OCI-LY7 (cell line): ENCODE measurements around the gene ZNF804A. TPM values are rescaled to one million over a fixed set of nuclear protein-coding genes. Genes with fewer than 3 reads are reported as not detected.
A peak's percentile ranks its signal among the peaks of the same experiment; 100 is the strongest.

Source experiments
- BruUV-seq: library from RNA; stranded (reverse); fragments of 400-500 nt; replicated peaks from 2 replicates; lab custom pipeline; 2021; lab: Mats Ljungman, UMichigan
- CTCF ChIA-PET: fragments of 300-600 bp; sonication (Branson Sonifier 250); formaldehyde crosslinking; loops from one replicate; lab custom pipeline; 2022; ENCODE audit warnings: antibody characterized with exemption; ENCODE audit not compliant: unreplicated experiment; lab: Charles Lee
- POLR2A ChIA-PET: fragments of 300-600 bp; sonication (Branson Sonifier 250); formaldehyde crosslinking; loops from one replicate; lab custom pipeline; 2022; ENCODE audit warnings: antibody characterized with exemption; lab: Charles Lee
- DNase-seq: peaks from one replicate; pipeline ENCODE4 v3.0.0-alpha.2; 2015; ENCODE audit warnings: low spot score
- H2AFZ ChIP-seq: fragments of 200-600 bp; sonication (generic), shearing (Covaris generic); 2 replicates; pipeline ENCODE4 v1.6.1; 2014; ENCODE audit warnings: mild to moderate bottlenecking, antibody characterized with exemption, low read length, moderate library complexity
- H3K27ac ChIP-seq: fragments of 200-600 bp; sonication (generic); 2 replicates; pipeline ENCODE4 v1.5.1; 2014; ENCODE audit warnings: mixed run types, low read depth, mild to moderate bottlenecking, moderate library complexity, low read length, inconsistent platforms; ENCODE audit not compliant: poor library complexity, severe bottlenecking
- H3K36me3 ChIP-seq: fragments of 200-600 bp; sonication (generic); 2 replicates; pipeline ENCODE4 v1.6.1; 2014; ENCODE audit warnings: mild to moderate bottlenecking, antibody characterized with exemption, low read length, moderate library complexity, mixed read lengths; ENCODE audit not compliant: insufficient read depth
- H3K4me1 ChIP-seq: fragments of 200-600 bp; sonication (generic); 2 replicates; pipeline ENCODE4 v1.5.1; 2014; ENCODE audit warnings: mild to moderate bottlenecking, low read length; ENCODE audit not compliant: insufficient read depth, poor library complexity, severe bottlenecking
- H3K4me2 ChIP-seq: fragments of 200-600 bp; sonication (generic); 2 replicates; pipeline ENCODE4 v1.6.1; 2014; ENCODE audit warnings: mild to moderate bottlenecking, low read length
- H3K4me3 ChIP-seq: fragments of 200-600 bp; sonication (generic); 2 replicates; pipeline ENCODE4 v1.5.1; 2014; ENCODE audit warnings: mild to moderate bottlenecking, low read depth, low read length; ENCODE audit not compliant: poor library complexity, severe bottlenecking
- H3K79me2 ChIP-seq: fragments of 200-600 bp; sonication (generic); 2 replicates; pipeline ENCODE4 v1.6.1; 2016; ENCODE audit warnings: low read depth, mild to moderate bottlenecking, low read length, moderate library complexity, mixed read lengths; ENCODE audit not compliant: insufficient read depth
- H3K9me2 ChIP-seq: fragments of 200-600 bp; sonication (generic); 2 replicates; pipeline ENCODE4 v1.6.1; 2016; ENCODE audit warnings: mild to moderate bottlenecking, low read length, mixed read lengths; ENCODE audit not compliant: insufficient read depth
- H3K9me3 ChIP-seq: fragments of 200-600 bp; sonication (generic); 2 replicates; pipeline ENCODE4 v1.6.1; 2014; ENCODE audit warnings: mild to moderate bottlenecking, mixed run types, low read length, mixed read lengths
- H4K20me1 ChIP-seq: fragments of 200-600 bp; sonication (generic); 2 replicates; pipeline ENCODE4 v1.6.1; 2014; ENCODE audit warnings: mild to moderate bottlenecking, antibody characterized with exemption, low read length, moderate library complexity, mixed read lengths; ENCODE audit not compliant: insufficient read depth
- EZH2phosphoT487 ChIP-seq: fragments of 200-600 bp; sonication (generic); IDR thresholded peaks from 2 replicates; pipeline ENCODE4 v1.6.1; 2018; ENCODE audit warnings: low read depth, borderline replicate concordance, mild to moderate bottlenecking, mixed run types, antibody characterized with exemption, low read length, moderate library complexity, mixed read lengths
- intact Hi-C: fragments of 100-400 bp; cut with micrococcal nuclease; formaldehyde crosslinking; loops from one replicate; pipeline ENCODE4 v1.10.0; 2022; ENCODE audit not compliant: unreplicated experiment
- total RNA-seq, 2 experiments: library from RNA; depleted of rRNA in 1 of 2; stranded (reverse); fragments of >200 nt in 1 of 2; shearing (Covaris generic) in 1 of 2; gene quantifications; 2 replicates each; pipeline ENCODE4 v1.2.3, GENCODE V29; 2014 to 2022
- TF ChIP-seq, protein P1 (sequence below): fragments of 200-600 bp; sonication (generic); conservative IDR thresholded peaks from 2 replicates; pipeline ENCODE4 v1.5.1; 2014; ENCODE audit warnings: mild to moderate bottlenecking, antibody characterized with exemption, low read length, moderate library complexity, mixed read lengths

The ZNF804A gene
- total RNA-seq, 2 experiments from 2014 or later, result 14.4 to 19.9 TPM

GRCh38 chr2:184692141-184692734 is 93.9 kb downstream of the ZNF804A start:
- Histone ChIP-seq H3K27ac (no peak overlapping the region), H3K36me3 (no peaks in the 10 kb centered on the region; the same call in 1 of the 2 replicates), H4K20me1 (peaks cover 14% of the 10 kb centered on the region; the same call in 1 of the 2 replicates), H3K4me2 (0 out of 2 replicates have a peak overlapping the region, but pooled peaks have one; percentile 12), H3K9me2 (no peaks in the 10 kb centered on the region), H3K4me1 (peaks cover 24% of the 10 kb centered on the region), H3K9me3 (no peaks in the 10 kb centered on the region), H3K79me2 (peaks cover 96% of the 10 kb centered on the region), H3K4me3 (no peak overlapping the region), H2AFZ (no peak overlapping the region)
- POLR2A ChIA-PET, result no interaction called here
- TF ChIP-seq, protein P1, sequence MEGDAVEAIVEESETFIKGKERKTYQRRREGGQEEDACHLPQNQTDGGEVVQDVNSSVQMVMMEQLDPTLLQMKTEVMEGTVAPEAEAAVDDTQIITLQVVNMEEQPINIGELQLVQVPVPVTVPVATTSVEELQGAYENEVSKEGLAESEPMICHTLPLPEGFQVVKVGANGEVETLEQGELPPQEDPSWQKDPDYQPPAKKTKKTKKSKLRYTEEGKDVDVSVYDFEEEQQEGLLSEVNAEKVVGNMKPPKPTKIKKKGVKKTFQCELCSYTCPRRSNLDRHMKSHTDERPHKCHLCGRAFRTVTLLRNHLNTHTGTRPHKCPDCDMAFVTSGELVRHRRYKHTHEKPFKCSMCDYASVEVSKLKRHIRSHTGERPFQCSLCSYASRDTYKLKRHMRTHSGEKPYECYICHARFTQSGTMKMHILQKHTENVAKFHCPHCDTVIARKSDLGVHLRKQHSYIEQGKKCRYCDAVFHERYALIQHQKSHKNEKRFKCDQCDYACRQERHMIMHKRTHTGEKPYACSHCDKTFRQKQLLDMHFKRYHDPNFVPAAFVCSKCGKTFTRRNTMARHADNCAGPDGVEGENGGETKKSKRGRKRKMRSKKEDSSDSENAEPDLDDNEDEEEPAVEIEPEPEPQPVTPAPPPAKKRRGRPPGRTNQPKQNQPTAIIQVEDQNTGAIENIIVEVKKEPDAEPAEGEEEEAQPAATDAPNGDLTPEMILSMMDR, result no peak
- TF ChIP-seq EZH2phosphoT487, result no peak
- intact Hi-C loops, result no loop called here
- no TSS peak for BruUV-seq
- peak; percentile 44 for DNase-seq
- CTCF ChIA-PET, result no interaction called here

DNA sequence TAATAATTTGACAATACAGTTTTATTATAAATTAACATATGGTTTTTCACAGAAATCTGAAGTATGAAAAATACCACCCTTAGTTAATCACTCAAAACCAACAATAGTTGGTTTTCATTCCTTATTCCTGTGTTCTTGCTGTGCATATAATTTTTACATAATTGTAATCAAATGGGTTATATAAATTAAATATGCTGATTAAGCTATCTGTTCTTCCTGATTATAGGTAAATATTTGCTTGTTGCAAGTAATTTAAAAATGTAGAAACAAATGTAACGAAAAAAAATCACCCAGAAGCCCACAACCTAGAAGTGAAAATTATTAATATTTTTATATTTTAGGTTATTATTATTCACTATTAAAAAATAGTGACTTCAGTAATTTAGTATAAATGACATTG is 98.3 kb downstream of the ZNF804A start:
- Histone ChIP-seq H3K9me3 (no peaks in the 10 kb centered on the region), H2AFZ (no peak overlapping the region), H3K36me3 (peaks cover 8% of the 10 kb centered on the region), H4K20me1 (peaks cover 14% of the 10 kb centered on the region; the same call in 1 of the 2 replicates), H3K4me2 (no peak overlapping the region), H3K79me2 (peaks cover 93% of the 10 kb centered on the region), H3K9me2 (no peaks in the 10 kb centered on the region), H3K4me1 (peaks cover 23% of the 10 kb centered on the region), H3K4me3 (no peak overlapping the region), H3K27ac (no peak overlapping the region)
- intact Hi-C loops, result no loop called here
- no peak for DNase-seq
- CTCF ChIA-PET, result no interaction called here
- POLR2A ChIA-PET, result interaction anchor here (1.0 to 1.4 kb wide), 2 partner anchors 12 to 37 kb away, joined by 3 read pairs; no protein-coding TSS in a partner anchor
- no TSS peak for BruUV-seq
- TF ChIP-seq EZH2phosphoT487, result no peak
- TF ChIP-seq, protein P1, result no peak

DNA sequence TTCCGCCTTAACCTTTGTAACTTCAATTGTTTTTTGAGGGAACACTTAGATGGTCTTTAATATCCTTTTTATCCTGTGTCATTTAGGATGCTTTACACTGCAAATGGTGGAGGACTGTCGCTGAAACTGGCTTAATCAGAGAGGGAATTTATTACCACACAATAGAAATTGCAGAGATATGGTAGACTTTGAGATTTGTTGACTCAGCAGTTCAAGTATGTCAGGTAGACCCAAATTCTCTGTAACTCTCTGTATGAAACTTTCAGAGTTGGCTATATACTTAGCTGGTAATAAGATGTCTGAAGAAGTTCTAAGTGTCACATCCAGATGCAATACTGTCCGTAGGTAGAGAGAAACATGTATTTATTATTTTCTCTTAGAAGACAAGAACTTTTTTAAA is 100.1 kb downstream of the ZNF804A start:
- ChIA-PET POLR2A (interaction anchor here (0.6 to 1.1 kb wide), 4 partner anchors 8 to 82 kb away, joined by 3 to 5 read pairs (median 4); no protein-coding TSS in a partner anchor), CTCF (no interaction called here)
- peaks cover 8% of the 10 kb centered on the region for H3K36me3 ChIP-seq

More for the DNA sequence above, 100.1 kb downstream of the ZNF804A start:
- no peak overlapping the region for H3K4me2 ChIP-seq
- no peak overlapping the region for H2AFZ ChIP-seq
- no peak overlapping the region for H3K4me3 ChIP-seq
- TF ChIP-seq, protein P1, result no peak
- TF ChIP-seq EZH2phosphoT487, result no peak
- H3K9me2 ChIP-seq, result no peaks in the 10 kb centered on the region
- H3K4me1 ChIP-seq, result peaks cover 6% of the 10 kb centered on the region
- peaks cover 3% of the 10 kb centered on the region for H4K20me1 ChIP-seq
- intact Hi-C loops, result no loop called here
- H3K79me2 ChIP-seq, result peaks cover 91% of the 10 kb centered on the region
- no peaks in the 10 kb centered on the region for H3K9me3 ChIP-seq
- BruUV-seq, result no TSS peak
- no peak overlapping the region for H3K27ac ChIP-seq
- DNase-seq, result no peak
